Endothelial cell (in vitro differentiated cells): ENCODE data around the gene ATMIN. TPM values are rescaled to one million over a fixed set of nuclear protein-coding genes. Genes with fewer than 3 reads are reported as not detected.
A peak's percentile ranks its signal among the peaks of the same experiment; 100 is the strongest.

Source experiments
- DNase-seq: peaks from one replicate; pipeline ENCODE4 v3.0.0; 2021; ENCODE audit warnings: low spot score
- H3K27ac Mint-ChIP-seq: one replicate; pipeline ENCODE4 v1.8.0; 2021; ENCODE audit warnings: mixed read lengths, inconsistent platforms; ENCODE audit not compliant: unreplicated experiment
- H3K27me3 Mint-ChIP-seq: one replicate; pipeline ENCODE4 v1.8.0; 2021; ENCODE audit warnings: mild to moderate bottlenecking, moderate library complexity, mixed read lengths, inconsistent platforms; ENCODE audit not compliant: unreplicated experiment
- H3K36me3 Mint-ChIP-seq: one replicate; pipeline ENCODE4 v1.8.0; 2021; ENCODE audit warnings: mild to moderate bottlenecking, low read depth, mixed read lengths, inconsistent platforms; ENCODE audit not compliant: unreplicated experiment
- H3K4me1 Mint-ChIP-seq: one replicate; pipeline ENCODE4 v1.8.0; 2021; ENCODE audit warnings: mild to moderate bottlenecking, mixed read lengths, inconsistent platforms; ENCODE audit not compliant: unreplicated experiment
- H3K4me3 Mint-ChIP-seq: one replicate; pipeline ENCODE4 v1.8.0; 2021; ENCODE audit warnings: mild to moderate bottlenecking, mixed read lengths, inconsistent platforms; ENCODE audit not compliant: unreplicated experiment
- H3K9me3 Mint-ChIP-seq: one replicate; pipeline ENCODE4 v1.8.0; 2021; ENCODE audit warnings: mixed read lengths, inconsistent platforms; ENCODE audit not compliant: unreplicated experiment
- total RNA-seq: library from RNA; stranded (reverse); fragmentation: NEBNext Ultra II Directional; extraction: Animal tissue kit (Norgen Biotek cat#: 25700); gene quantifications from one replicate; pipeline ENCODE4 v1.2.1, GENCODE V29; 2021; ENCODE audit not compliant: unreplicated experiment
- TF ChIP-seq, protein P1 (sequence below): fragments of 200-600 bp; sonication (generic); IDR thresholded peaks from one replicate; pipeline ENCODE4 v1.5.0; 2021; ENCODE audit warnings: antibody characterized with exemption; ENCODE audit not compliant: unreplicated experiment

Gene ATMIN
- total RNA-seq, 1 donor from 2014 or later: 33.2 TPM

DNA sequence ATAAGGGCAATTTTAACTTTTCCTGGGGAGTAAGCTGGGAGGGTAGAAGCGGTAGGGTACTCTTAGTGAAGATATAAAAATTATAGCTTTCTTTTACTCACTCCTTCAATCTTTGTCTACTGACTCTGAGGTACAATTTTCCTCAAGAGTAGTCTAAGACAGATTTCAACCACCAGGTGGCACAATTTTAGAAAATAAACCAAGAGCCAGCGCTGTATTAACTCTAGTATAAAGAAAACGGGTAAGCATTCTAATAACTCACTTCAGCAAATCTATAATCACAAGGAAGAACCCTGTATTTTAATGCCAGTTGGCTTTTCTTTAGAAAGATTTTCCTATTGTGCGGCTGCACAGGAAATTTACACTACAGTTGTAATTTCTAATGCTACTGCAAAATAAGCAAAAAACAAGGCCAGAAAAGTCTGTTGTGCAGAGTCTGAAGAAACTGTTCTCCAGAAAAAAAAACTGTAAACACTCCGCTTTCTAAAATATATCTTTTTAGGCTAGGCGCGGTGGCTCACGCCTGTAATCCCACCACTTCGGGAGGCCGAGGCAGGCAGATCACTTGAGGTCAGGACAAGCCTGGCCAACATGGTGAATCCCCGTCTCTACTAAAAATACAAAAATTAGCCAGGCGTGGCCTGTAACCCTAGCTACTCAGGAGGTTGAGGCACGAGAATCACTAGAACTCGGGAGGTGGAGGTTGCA is 30.8 kb upstream of the ATMIN start:
- DNase-seq: peak; percentile 25
- Mint-ChIP-seq H3K27ac (no peak overlapping the region), H3K36me3 (peaks cover 3% of the 10 kb centered on the region), H3K27me3 (peaks cover 3% of the 10 kb centered on the region), H3K9me3 (no peaks in the 10 kb centered on the region), H3K4me3 (peak overlapping the region; percentile 56), H3K4me1 (peaks cover 15% of the 10 kb centered on the region)
- TF ChIP-seq, protein P1, sequence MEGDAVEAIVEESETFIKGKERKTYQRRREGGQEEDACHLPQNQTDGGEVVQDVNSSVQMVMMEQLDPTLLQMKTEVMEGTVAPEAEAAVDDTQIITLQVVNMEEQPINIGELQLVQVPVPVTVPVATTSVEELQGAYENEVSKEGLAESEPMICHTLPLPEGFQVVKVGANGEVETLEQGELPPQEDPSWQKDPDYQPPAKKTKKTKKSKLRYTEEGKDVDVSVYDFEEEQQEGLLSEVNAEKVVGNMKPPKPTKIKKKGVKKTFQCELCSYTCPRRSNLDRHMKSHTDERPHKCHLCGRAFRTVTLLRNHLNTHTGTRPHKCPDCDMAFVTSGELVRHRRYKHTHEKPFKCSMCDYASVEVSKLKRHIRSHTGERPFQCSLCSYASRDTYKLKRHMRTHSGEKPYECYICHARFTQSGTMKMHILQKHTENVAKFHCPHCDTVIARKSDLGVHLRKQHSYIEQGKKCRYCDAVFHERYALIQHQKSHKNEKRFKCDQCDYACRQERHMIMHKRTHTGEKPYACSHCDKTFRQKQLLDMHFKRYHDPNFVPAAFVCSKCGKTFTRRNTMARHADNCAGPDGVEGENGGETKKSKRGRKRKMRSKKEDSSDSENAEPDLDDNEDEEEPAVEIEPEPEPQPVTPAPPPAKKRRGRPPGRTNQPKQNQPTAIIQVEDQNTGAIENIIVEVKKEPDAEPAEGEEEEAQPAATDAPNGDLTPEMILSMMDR: peak; percentile 81

DNA sequence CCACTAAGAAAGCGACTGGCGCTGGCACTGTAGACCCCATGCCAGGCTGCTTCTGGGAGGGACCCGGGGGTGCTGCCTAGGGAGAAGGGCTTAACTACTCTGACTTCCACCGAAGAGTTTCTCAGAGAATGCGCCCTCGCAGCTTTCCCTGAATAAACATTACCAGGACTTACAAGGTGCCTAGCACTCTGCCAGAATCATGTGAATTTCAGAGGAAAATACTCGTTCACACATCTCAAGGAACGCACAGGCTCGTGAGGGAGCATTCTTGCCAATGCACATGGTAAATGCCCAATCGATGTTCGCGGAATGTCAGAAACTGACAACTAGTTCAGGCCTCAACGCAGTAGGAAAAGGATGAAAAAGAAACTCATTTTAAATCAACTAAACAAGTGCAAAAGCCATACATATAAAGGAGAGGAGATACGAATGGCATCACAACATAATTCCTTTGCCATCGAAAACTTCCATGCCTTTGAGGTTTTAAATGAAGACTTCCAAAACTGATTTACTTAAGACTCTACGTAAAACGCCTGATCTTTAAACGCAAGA is 30.0 kb upstream of the ATMIN start:
- TF ChIP-seq, protein P1: no peak
- peaks cover 15% of the 10 kb centered on the region for H3K4me1 Mint-ChIP-seq
- H3K27me3 Mint-ChIP-seq: peaks cover 3% of the 10 kb centered on the region
- no peaks in the 10 kb centered on the region for H3K9me3 Mint-ChIP-seq
- H3K36me3 Mint-ChIP-seq: peaks cover 3% of the 10 kb centered on the region
- peak overlapping the region; percentile 98 for H3K4me3 Mint-ChIP-seq
- no peak for DNase-seq
- peak overlapping the region; percentile 74 for H3K27ac Mint-ChIP-seq

DNA sequence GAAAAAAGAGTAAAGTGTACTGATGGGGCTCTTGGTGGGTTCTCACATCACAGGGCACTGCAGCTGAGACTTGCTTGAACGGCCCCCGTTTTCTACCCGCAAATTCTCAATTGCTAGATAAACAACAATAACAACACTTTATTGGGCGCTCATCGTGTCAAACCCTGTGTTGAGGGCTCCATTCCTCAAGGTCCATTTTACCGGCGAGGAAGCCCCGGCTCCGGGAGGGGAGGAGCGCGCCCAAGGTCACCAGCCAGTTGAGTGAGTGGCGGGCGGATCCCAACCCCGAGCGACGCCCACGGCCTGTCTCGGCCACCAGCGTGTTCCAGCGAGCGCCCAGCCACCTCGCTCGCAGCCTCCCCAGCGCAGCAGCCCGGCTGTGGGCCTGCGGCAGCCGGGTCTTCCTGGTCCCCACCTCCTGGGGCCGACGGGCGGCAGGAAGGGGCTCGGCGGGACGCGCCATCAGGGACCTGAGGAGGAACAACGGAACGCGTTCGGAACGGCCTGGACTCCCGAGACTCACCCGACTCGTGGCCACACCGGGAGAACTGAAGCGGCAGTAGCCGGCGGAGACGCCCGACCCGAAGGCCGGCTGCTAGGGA is 29.3 kb upstream of the ATMIN start:
- Mint-ChIP-seq H3K27me3 (peaks cover 3% of the 10 kb centered on the region), H3K27ac (peak overlapping the region; percentile 74), H3K9me3 (no peaks in the 10 kb centered on the region), H3K4me1 (peaks cover 15% of the 10 kb centered on the region), H3K36me3 (peaks cover 3% of the 10 kb centered on the region), H3K4me3 (peak overlapping the region; percentile 98)
- DNase-seq: peak; percentile 68
- TF ChIP-seq, protein P1: no peak

GRCh38 chr16:81006813-81007695 is 28.6 kb upstream of the ATMIN start, which contains the start of the genes CENPN and CMC2:
CENPN (plus strand) TSS chr16:81007214; CDS start chr16:81011940, 4,726 bp downstream.
CMC2 (minus strand) TSS chr16:81006885; CDS start chr16:80997394, 9,491 bp downstream.
- peak within 1 kb of the TSS; percentile 99 for H3K27ac Mint-ChIP-seq
- TF ChIP-seq, protein P1: peak; percentile 14
- H3K36me3 Mint-ChIP-seq: peaks cover 3% of the 10 kb centered on the region
- H3K4me1 Mint-ChIP-seq: peaks cover 15% of the 10 kb centered on the region
- peak within 1 kb of the TSS; percentile 98 for H3K4me3 Mint-ChIP-seq
- DNase-seq: peak; percentile 94
- H3K27me3 Mint-ChIP-seq: peaks cover 3% of the 10 kb centered on the region
- no peaks in the 10 kb centered on the region for H3K9me3 Mint-ChIP-seq
